Suprapubic skin (tissue), 4 donors: Measurements from ENCODE around the gene RBP3.

Experiments
- CTCF ChIP-seq, 2 donors: fragments of 200-600 bp in 1 of 2; fragments of 450-650 bp in 1 of 2; sonication (generic) in 1 of 2; IDR thresholded peaks; one replicate each; pipeline ENCODE4 v1.5.1; 2016 to 2019; ENCODE audit warnings: antibody characterized with exemption in 2 of 2, mild to moderate bottlenecking in 1 of 2, moderate library complexity in 1 of 2
- EP300 ChIP-seq: sonication (generic); formaldehyde crosslinking; IDR thresholded peaks from one replicate; pipeline ENCODE4 v1.6.1; 2017; ENCODE audit warnings: antibody characterized with exemption
- POLR2A ChIP-seq, 2 donors: fragments of 450-650 bp; IDR thresholded peaks; one replicate each; pipeline ENCODE4 v1.6.1; 2017; ENCODE audit warnings: antibody characterized with exemption in 2 of 2, mild to moderate bottlenecking in 2 of 2, moderate library complexity in 2 of 2
- POLR2AphosphoS5 ChIP-seq, 3 donors: sonication (generic); formaldehyde crosslinking; IDR thresholded peaks; one replicate each; pipeline ENCODE4 v1.6.1; 2017; ENCODE audit warnings: antibody characterized with exemption in 3 of 3

- TF ChIP-seq POLR2AphosphoS5 (IDR thresholded peaks at IDR 0.05) (no peak), CTCF (IDR thresholded peaks at IDR 0.05) (no peak), POLR2A (IDR thresholded peaks at IDR 0.05) (no peak), EP300 (no peak)
Measured at GRCh38 chr10:47329855-47330254, 18.3 kb upstream of the RBP3 start.
